ENCODE results near the gene DNMT3A.

DNA sequence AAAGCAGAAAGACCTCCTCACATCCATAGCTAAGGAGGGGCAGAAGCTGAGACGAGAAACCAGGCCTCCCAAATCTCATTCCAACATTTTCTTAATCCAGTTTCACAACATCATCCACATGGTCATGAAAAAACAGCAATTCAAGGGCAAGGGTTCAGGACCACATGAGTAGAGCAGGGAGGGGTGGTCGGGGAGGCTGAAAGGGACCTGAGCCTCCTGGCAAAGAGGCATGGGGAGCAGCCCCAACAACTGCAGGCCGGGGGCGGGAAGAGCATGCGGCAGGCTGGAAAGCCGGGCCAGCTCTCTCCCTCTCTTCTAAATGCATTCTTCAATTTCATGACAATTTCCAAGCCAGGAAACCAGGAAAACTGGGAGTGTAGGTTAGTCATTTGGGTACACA, 76.7 kb downstream of the DNMT3A start:
- TF ChIP-seq CTCF (conservative IDR thresholded peaks at IDR 0.05; ENCODE audit: low read depth, low read length) (no peak), EZH2 (IDR thresholded peaks at IDR 0.05; ENCODE audit: low read length, unreplicated experiment) (no peak)

Data from PC-3 (cell line).